ENCODE data around the gene TACC3.
A peak's percentile ranks its signal among the peaks of the same experiment; 100 is the strongest.

The TACC3 gene

DNA sequence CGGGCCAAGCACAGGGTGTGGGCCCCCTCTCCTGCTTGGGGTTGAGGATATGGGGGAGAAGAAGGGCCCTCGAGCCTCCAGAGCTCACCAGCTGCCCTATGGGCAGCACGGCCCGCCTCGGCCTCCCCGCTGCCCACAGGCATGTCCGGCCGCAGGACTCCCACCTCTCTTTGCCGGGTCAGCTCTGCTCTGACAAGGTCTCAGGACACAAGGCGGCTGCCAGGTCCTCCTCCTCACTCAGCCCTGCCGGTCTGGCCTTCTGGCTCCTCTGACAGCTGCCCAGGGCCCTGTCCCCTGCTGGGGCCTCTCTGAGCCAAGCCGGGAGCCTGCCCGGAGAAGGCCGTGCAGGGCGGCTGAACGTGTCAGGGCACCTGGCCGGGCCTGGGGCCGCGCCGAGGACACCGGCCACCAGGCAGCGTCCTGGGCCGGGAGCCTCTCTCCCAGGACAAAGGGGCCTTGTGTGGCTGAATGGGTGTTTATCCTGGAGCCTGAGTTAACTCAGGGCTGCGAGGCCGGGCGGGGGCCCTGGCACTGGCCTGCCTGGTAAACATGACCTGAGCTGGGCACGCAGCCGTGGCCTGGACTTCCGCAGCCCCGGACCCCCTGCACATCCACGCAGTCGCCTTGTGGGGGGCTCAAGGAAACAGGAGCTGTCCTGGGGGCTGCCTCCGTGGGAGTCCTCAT, 25.7 kb downstream of the TACC3 start:
- TF ChIP-seq JUND (IDR thresholded peaks at IDR 0.05; ENCODE audit: low read depth), result no peak
- in situ Hi-C loops (cut with HindIII; ENCODE audit: low pct_unique_long_range_greater_than_20kb, low sequenced_read_pairs), result no loop called here
- DNase-seq (ENCODE audit: low read depth in 1 of 2, low spot score in 1 of 2), result peak in 1 of 2 experiments; percentile 28

DNA sequence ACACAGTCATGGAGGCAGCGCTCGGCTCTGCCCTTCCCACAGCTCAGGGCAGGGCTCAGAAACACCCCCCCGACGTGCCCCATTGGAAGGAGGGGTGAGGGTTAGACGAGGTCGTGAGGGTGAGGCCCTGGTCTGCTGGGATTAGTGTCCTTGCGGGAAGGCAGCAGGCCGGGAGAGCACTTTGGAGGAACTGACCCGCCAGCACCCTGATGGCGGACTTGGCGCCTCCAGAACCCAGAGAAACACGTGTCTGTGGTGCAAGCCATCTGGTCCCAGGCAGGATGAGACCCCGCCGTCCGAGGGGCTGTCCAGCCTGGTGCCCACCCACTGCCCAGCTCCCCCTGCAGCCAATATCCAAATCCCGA, 26.3 kb downstream of the TACC3 start:
- in situ Hi-C loops (cut with HindIII; ENCODE audit: low pct_unique_long_range_greater_than_20kb, low sequenced_read_pairs), result no loop called here
- no peak for TF ChIP-seq JUND (IDR thresholded peaks at IDR 0.05; ENCODE audit: low read depth)
- DNase-seq (ENCODE audit: low read depth in 1 of 2, low spot score in 1 of 2), result no peak

DNA sequence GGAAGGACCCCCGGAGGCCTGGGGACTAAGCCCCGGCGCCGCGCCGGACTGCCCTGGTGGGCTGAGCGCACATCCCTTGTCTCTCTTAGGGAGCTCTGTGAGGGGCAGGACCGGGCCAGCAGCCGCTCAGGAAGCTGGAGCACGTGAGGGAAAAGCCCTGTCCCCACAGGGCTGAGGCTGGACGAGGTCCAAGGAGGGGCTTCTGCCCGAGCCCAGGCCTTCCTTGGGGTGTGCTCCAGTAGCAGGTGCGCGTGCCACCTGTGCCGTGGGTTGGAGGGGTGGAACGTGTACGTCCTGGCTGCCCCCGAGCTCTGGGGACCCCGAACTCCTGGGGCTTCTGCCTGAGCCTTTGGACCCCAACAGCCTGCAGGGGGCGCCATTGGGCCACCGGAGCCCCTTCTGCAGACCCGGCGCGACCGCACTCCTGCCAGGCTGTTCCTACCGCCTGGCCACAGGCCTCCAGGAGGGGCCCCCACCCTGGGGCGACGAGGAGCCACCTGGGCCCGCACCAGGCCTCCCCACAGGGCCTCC, 27.2 kb downstream of the TACC3 start:
- in situ Hi-C loops (cut with HindIII; ENCODE audit: low pct_unique_long_range_greater_than_20kb, low sequenced_read_pairs), result no loop called here
- TF ChIP-seq JUND (IDR thresholded peaks at IDR 0.05; ENCODE audit: low read depth), result no peak
- peak; percentile 79 to 85 for DNase-seq (ENCODE audit: low read depth in 1 of 2, low spot score in 1 of 2)

DNA sequence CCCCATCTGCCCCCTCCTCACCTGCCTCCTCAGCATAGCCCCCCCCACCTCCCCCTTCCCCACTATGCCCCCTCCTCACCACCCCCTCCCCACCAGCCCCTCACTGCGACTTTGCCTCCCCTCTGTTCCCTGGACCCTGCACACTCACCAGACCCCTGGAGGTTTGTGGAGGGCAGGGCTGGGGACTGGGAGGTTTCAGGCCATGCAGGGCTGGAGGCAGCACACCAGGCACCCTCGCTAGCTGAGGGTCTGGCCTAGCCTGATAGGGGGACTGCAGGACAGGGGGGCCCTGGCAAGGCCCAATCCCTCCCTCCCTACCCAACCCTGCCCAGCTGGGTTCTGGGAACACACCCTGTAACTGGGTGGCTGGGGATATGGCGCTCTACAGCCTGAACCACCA, 28.0 kb downstream of the TACC3 start:
- in situ Hi-C loops (cut with HindIII; ENCODE audit: low pct_unique_long_range_greater_than_20kb, low sequenced_read_pairs), result no loop called here
- DNase-seq (ENCODE audit: low read depth in 1 of 2, low spot score in 1 of 2), result no peak
- TF ChIP-seq JUND (IDR thresholded peaks at IDR 0.05; ENCODE audit: low read depth), result no peak

DNA sequence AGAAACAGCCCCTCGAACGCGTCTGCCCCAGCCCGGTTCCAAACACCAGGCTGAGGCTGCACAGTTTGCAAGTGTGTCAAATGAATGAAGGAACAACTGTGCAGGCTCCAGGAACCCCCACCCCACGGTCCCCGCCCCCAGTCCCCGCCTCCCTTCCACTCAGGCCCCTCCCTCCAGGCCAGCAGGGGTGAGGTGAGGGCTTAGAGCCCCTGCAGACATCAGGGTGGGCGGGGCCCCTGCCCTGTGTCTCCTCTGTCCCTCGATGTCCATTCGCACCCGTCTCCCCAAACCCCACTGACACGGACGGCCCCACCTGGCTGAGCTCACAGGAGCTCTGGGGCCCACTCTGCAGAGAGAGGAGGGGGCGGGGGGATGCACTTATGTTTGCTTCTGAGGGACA, 28.5 kb downstream of the TACC3 start:
- no peak for DNase-seq (ENCODE audit: low read depth in 1 of 2, low spot score in 1 of 2)
- TF ChIP-seq JUND (IDR thresholded peaks at IDR 0.05; ENCODE audit: low read depth), result no peak
- in situ Hi-C loops (cut with HindIII; ENCODE audit: low pct_unique_long_range_greater_than_20kb, low sequenced_read_pairs), result no loop called here

DNA sequence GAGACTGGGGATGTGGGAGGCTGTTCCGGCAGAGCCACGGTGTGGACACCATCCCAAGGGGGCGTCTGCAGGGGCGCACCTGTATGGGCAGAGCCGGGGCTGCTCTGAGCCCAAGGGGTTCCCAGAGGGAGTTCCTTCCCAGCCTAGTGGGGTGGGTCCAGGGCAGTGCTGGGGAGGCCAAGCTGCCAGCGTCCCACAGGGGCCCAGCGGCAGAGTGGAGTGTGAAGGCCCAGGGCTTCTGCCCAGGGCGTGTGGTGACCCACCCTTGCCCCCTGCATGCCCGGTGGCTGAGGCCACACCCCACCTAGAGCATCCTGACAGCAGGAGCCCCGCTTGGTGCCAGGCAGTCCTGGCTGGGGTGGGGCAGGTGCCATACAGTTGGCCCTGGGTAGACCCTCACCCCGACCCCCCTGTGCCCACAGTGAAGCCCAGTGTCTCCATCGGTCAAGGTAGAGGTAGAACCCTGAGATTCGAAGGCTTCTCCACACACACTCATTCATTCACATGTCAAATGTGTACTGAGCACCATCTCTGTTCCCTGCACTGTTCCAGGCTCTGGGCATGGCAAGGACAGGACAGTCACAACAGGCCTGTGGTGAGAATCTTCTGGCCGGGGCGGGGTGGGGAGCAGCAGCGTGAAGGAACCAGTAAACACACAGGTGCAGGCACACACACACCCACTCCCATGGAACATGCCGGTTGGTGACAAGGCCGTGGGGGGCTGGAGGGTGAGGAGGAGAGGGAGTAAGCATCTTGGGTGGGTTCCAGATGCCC, 29.2 kb downstream of the TACC3 start:
- in situ Hi-C loops (cut with HindIII; ENCODE audit: low pct_unique_long_range_greater_than_20kb, low sequenced_read_pairs), result no loop called here
- TF ChIP-seq JUND (IDR thresholded peaks at IDR 0.05; ENCODE audit: low read depth), result no peak
- no peak for DNase-seq (ENCODE audit: low read depth in 1 of 2, low spot score in 1 of 2)

DNA sequence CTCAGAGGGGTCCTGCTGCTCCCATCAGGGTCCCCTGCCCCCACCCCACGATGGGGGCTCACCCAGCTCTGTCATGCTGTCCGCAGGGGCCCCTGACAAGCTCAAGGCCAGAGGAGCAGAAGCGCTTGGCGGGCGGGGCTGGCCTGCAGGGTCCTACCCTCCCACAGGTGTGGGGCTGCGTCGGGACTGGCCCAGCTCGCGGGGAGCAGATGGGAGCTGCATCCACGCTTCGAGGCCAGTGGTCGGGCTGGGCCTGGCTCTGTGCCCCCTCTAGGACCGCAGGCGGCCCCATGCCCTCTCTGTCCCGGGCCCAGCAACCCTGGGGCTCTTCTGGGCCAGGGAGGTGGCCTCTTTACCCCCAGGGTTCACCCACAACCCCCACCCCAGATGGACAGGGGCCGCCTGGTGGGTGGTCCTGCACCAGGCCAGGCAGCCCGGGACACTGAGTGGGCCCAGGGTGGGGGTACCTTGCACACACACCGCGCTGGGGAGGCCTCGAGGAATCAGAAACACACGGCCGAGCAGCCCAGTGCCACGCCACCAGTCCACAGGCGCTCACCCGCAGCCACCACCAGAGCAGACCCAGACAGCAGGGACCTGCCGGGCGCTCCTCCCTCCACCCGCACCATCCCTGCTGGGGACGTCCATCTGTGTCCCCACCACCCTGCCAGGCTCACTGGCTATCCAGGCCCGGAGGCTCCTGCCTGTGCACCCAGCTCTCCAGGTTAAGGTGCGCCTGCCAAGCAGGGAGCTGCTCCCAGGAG, 30.0 kb downstream of the TACC3 start:
- TF ChIP-seq JUND (IDR thresholded peaks at IDR 0.05; ENCODE audit: low read depth), result no peak
- in situ Hi-C loops (cut with HindIII; ENCODE audit: low pct_unique_long_range_greater_than_20kb, low sequenced_read_pairs), result no loop called here

DNA sequence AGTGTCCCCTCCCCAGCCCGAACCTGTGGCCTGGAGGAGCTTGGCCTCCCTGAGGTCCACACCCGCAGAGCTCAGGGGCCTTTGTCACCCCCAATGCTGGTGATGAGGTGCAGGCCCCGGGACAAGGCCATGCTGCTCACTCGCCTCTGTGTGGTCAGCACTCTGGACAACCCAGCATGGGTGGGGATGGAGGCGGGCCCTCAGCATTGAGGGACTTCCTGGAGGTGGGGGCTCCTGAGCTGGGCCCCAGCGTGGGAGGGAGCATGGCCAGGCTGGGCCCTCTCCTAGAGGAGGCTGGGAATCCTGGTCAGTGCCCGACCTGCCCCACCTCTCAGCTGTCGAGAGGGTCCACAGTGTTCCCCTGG, 30.6 kb downstream of the TACC3 start:
- no peak for TF ChIP-seq JUND (IDR thresholded peaks at IDR 0.05; ENCODE audit: low read depth)
- in situ Hi-C loops (cut with HindIII; ENCODE audit: low pct_unique_long_range_greater_than_20kb, low sequenced_read_pairs), result no loop called here
- DNase-seq (ENCODE audit: low read depth in 1 of 2, low spot score in 1 of 2), result no peak

More for the DNA sequence above, 30.0 kb downstream of the TACC3 start:
- no peak for DNase-seq (ENCODE audit: low read depth in 1 of 2, low spot score in 1 of 2)

DNA sequence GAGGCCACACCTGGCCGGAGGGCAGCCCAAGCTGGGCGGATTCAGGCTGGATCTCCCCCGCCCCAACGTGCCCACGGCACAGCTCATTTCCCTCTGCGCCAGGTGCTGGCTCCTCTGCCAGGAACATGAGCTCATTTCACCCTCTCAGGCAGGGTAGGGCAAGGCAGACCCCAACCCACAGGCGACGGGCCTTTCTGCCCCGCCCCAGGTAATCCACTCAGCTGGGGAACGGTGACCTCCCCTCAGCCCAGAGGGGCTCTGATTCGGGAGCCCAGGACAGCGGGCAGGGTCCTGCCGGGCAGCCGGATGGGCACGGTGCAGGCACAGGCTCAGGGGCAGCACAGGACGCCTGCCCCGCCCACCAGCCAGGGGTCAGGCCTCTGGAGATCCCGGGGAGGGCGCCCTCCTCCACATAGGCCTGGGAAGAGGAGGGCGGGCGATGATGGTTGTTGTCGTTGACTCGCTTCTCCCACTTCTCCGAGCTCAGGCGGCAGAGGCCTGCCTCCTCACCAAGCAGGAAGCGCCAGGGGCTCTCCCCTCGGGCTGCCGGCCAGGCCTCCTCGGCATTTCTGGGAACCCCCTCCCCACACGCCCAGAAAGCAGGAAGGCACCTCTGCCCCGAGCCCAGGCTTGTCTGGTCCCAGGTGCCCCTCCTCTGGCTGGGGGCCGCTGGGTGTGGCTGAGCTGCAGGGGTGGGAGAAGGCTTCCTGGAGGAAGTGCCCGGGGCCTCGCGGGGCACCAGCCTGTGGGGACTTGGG, 31.1 kb downstream of the TACC3 start:
- TF ChIP-seq JUND (IDR thresholded peaks at IDR 0.05; ENCODE audit: low read depth), result no peak
- no peak for DNase-seq (ENCODE audit: low read depth in 1 of 2, low spot score in 1 of 2)
- in situ Hi-C loops (cut with HindIII; ENCODE audit: low pct_unique_long_range_greater_than_20kb, low sequenced_read_pairs), result no loop called here

DNA sequence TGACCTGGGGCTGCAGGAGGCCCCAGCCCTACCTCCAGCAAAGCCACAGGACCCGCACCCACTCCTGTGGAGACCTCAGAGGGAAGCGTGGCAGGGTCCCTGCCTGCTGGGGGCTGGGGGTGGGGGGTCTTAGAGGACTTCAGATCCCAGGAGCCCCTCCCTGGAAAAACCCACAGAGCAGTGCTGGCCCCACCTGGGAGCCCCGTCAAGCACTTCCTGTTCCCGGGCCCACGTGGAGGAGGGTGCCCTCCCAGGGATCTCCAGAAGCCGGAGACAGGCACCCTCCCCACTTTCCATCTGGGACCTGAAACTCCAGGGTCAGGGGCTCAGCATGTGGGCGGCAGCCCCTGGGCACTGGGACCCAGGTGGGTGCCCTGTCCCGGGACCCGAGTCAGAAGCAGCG, 32.0 kb downstream of the TACC3 start:
- in situ Hi-C loops (cut with HindIII; ENCODE audit: low pct_unique_long_range_greater_than_20kb, low sequenced_read_pairs), result no loop called here
- TF ChIP-seq JUND (IDR thresholded peaks at IDR 0.05; ENCODE audit: low read depth), result no peak
- no peak for DNase-seq (ENCODE audit: low read depth in 1 of 2, low spot score in 1 of 2)

DNA sequence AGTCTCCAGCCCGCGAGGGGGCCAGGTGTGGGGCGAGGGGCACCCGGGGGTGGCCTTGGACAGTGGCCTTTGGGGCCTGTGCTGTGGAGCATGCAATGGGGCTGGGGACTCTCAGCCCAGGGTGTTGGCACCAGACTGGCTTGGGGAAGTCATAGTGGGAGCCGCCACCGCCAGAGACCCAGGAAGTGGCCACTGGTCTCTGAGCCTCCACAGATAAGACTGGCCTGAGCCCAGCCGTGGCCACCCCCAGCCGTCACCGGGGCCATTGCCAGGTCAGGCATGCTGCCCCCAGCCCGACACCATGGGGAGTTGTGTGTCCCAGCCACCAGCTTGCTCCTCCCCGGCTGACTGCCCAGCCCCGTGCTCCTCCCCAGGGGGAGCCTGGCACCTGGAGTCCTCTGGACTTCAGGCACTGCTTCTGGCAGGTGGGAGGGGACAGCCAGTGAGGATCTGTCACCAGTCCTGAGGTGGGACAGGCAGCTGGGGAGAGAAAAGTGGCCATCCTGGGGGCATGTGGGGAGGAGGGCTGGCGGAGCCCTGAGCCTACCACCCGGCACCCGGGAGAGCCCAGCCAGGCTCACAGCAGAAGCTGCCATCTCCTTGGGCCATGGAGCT, 32.5 kb downstream of the TACC3 start:
- in situ Hi-C loops (cut with HindIII; ENCODE audit: low pct_unique_long_range_greater_than_20kb, low sequenced_read_pairs), result no loop called here
- TF ChIP-seq JUND (IDR thresholded peaks at IDR 0.05; ENCODE audit: low read depth), result no peak
- no peak for DNase-seq (ENCODE audit: low read depth in 1 of 2, low spot score in 1 of 2)

DNA sequence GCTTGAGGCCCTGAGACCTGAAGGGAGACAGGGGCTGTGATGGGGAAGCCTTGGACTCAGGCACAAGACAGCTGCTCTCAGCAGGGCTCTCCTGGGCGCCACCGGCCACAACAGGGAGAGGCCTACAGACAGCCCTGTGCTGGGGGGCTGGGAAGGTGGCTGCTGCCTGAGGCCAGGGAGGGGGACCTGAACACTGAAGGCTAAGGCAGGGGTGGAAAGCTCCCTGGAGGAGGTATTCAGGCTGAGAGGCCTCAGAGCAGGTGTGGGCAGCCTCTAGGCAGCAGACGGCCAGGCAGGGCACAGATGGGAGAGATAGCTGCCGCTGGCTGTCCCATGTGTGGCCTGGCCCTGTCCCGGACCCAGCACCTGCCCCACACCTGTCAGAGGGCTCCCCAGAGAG, 33.0 kb downstream of the TACC3 start:
- DNase-seq (ENCODE audit: low read depth in 1 of 2, low spot score in 1 of 2), result no peak
- no peak for TF ChIP-seq JUND (IDR thresholded peaks at IDR 0.05; ENCODE audit: low read depth)
- in situ Hi-C loops (cut with HindIII; ENCODE audit: low pct_unique_long_range_greater_than_20kb, low sequenced_read_pairs), result no loop called here
